PFSK-1 (cell line): Measurements from ENCODE around the gene CHAC1.
A peak's percentile ranks its signal among the peaks of the same experiment; 100 is the strongest.

Experiments used
- POLR2AphosphoS5 ChIP-seq: IDR thresholded peaks from 2 replicates; pipeline ENCODE4 v1.6.1; 2012; ENCODE audit warnings: low read depth, mild to moderate bottlenecking, control low read depth, low read length, moderate library complexity
- SIN3A ChIP-seq: IDR thresholded peaks from 2 replicates; pipeline ENCODE4 v1.6.1; 2012; ENCODE audit warnings: mild to moderate bottlenecking, low read length, moderate library complexity, borderline replicate concordance; ENCODE audit not compliant: insufficient read depth
- TAF1 ChIP-seq: IDR thresholded peaks from 2 replicates; pipeline ENCODE4 v1.6.1; 2012; ENCODE audit warnings: low read length, control low read depth, borderline replicate concordance; ENCODE audit not compliant: insufficient read depth
- TF ChIP-seq, protein P1 (sequence below), 2 experiments: IDR thresholded peaks; 2 replicates each; pipeline versions ENCODE4 v1.6.1 to v1.8.0; 2011 to 2012; ENCODE audit warnings: low read depth in 2 of 2, low read length in 2 of 2, control low read depth in 1 of 2, inconsistent platforms in 1 of 2, mild to moderate bottlenecking in 1 of 2, moderate library complexity in 1 of 2; ENCODE audit not compliant: insufficient read depth in 1 of 2

DNA sequence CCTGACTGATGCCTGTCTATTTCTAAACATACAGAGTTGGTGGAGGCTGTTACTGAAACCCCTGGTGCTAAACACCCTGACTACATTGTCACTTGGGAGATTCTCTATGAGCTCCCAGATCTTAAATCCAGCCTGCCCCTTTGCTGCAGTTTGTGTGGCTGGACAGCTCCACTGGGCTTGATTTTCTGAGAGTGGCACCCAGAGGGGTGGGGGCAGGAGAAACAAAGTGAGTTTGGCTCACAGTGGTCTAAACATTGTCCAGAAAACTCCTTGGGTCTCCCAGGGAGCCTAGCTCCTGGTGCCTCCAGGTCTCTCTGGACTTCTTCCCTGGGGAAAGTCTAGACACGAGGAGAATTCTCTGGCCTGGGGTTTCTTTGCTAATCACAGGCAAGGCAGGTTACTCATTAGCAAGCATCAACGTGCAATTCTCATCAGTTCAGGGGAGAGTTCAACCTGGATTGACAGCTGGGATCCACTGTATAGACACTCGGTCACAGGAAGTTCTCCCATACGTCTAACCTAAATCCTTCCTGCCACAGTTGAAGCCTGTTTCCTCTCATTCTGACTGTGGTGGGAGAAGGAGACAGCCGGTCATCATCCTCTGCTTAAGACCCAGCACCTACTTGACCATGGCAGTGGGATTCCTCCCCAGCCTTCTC is 31.2 kb upstream of the CHAC1 start:
- TF ChIP-seq, protein P1, sequence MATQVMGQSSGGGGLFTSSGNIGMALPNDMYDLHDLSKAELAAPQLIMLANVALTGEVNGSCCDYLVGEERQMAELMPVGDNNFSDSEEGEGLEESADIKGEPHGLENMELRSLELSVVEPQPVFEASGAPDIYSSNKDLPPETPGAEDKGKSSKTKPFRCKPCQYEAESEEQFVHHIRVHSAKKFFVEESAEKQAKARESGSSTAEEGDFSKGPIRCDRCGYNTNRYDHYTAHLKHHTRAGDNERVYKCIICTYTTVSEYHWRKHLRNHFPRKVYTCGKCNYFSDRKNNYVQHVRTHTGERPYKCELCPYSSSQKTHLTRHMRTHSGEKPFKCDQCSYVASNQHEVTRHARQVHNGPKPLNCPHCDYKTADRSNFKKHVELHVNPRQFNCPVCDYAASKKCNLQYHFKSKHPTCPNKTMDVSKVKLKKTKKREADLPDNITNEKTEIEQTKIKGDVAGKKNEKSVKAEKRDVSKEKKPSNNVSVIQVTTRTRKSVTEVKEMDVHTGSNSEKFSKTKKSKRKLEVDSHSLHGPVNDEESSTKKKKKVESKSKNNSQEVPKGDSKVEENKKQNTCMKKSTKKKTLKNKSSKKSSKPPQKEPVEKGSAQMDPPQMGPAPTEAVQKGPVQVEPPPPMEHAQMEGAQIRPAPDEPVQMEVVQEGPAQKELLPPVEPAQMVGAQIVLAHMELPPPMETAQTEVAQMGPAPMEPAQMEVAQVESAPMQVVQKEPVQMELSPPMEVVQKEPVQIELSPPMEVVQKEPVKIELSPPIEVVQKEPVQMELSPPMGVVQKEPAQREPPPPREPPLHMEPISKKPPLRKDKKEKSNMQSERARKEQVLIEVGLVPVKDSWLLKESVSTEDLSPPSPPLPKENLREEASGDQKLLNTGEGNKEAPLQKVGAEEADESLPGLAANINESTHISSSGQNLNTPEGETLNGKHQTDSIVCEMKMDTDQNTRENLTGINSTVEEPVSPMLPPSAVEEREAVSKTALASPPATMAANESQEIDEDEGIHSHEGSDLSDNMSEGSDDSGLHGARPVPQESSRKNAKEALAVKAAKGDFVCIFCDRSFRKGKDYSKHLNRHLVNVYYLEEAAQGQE (IDR thresholded peaks at IDR 0.05; ENCODE audit: insufficient read depth in 1 of 2, low read depth in 2 of 2, low read length in 2 of 2), result peak; percentile 64 to 87
- TF ChIP-seq SIN3A (no peak), POLR2AphosphoS5 (no peak), TAF1 (no peak)
